ENCODE measurements around the gene TGFB1I1. TPM values are rescaled to one million over a fixed set of nuclear protein-coding genes. Genes with fewer than 3 reads are reported as not detected.

Gene TGFB1I1
- total and polyA plus RNA-seq, 2 of the 13 experiments (the other 11 are each of a cell fraction or from before 2014, with no cell fraction given): 0.80 to 2.9 TPM

DNA sequence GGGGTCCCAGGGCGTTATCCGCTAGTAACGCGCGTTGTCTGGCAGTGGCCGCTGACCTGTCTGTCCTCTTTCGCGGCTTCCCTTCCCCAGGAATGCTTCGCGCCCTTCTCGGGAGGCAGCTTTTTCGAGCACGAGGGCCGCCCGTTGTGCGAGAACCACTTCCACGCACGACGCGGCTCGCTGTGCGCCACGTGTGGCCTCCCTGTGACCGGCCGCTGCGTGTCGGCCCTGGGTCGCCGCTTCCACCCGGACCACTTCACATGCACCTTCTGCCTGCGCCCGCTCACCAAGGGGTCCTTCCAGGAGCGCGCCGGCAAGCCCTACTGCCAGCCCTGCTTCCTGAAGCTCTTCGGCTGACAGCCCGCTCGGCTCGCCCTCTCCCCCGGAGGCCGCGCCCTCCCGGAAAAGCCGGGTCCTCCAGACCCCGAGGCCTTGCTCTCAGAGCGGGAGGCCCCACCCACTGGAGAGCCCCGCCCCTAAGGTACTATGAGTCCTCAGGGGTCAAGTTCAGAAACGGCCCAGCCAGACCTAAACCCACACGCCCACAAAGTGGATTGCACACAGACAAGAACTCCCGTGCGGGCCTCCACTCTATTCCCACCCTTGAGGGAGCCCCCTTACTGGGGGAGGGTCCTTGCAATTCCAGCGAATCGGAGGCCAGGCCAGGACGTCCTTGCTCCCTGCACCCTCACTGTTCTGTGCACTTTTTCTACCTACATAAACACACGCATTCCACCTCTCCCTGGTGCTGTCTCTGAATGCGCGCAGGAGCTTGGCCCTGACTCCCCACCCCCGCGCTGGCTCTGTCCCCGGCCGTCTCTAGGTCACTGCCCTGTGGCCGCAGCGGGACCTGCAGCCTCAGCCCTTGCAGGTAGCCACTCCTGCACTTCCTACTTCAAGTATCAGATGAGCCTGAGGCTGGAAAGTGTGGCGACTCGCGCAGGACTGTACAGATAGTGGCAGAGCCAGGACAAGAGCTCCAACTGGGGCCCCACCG lies 5.6 kb downstream of the TGFB1I1 start (continued):
- TF ChIP-seq ZNF75D (CRISPR knock-in tag; IDR thresholded peaks at IDR 0.05; ENCODE audit: borderline replicate concordance) (no peak), PITX1 (CRISPR knock-in tag; IDR thresholded peaks at IDR 0.05) (peak; percentile 62), RARG (CRISPR knock-in tag; IDR thresholded peaks at IDR 0.05; ENCODE audit: low read depth) (0 out of 2 replicates have a peak, but pooled peaks have one; percentile 56), ZNF10 (CRISPR knock-in tag; IDR thresholded peaks at IDR 0.05; ENCODE audit: borderline replicate concordance, low read depth) (no peak), ZNF292 (CRISPR knock-in tag; IDR thresholded peaks at IDR 0.05; ENCODE audit: borderline replicate concordance, low read depth) (peak; percentile 91; the same call in 1 of the 2 replicates), ZNF850 (CRISPR knock-in tag; conservative IDR thresholded peaks at IDR 0.05) (no peak), ZNF878 (CRISPR knock-in tag; IDR thresholded peaks at IDR 0.05) (no peak), ZNF781 (CRISPR knock-in tag; IDR thresholded peaks at IDR 0.05; ENCODE audit: borderline replicate concordance, not compliant biosample characterization) (peak; percentile 40), ZNF264 (CRISPR knock-in tag; IDR thresholded peaks at IDR 0.05) (peak; percentile 27; the same call in 1 of the 2 replicates), THYN1 (CRISPR knock-in tag; IDR thresholded peaks at IDR 0.05; ENCODE audit: borderline replicate concordance, low read depth) (no peak), ZNF317 (CRISPR knock-in tag; IDR thresholded peaks at IDR 0.05) (peak; percentile 66; the same call in 1 of the 2 replicates), CSRNP2 (CRISPR knock-in tag; conservative IDR thresholded peaks at IDR 0.05; ENCODE audit: low read depth) (no peak), MAFF (IDR thresholded peaks at IDR 0.05; ENCODE audit: low read depth, low read length) (no peak), POGK (CRISPR knock-in tag; conservative IDR thresholded peaks at IDR 0.05) (no peak; the same call in 1 of the 2 replicates), ATF7 (IDR thresholded peaks at IDR 0.05) (no peak), ATF7 (CRISPR knock-in tag; IDR thresholded peaks at IDR 0.05) (no peak)
- TF ChIP-seq, protein P1, sequence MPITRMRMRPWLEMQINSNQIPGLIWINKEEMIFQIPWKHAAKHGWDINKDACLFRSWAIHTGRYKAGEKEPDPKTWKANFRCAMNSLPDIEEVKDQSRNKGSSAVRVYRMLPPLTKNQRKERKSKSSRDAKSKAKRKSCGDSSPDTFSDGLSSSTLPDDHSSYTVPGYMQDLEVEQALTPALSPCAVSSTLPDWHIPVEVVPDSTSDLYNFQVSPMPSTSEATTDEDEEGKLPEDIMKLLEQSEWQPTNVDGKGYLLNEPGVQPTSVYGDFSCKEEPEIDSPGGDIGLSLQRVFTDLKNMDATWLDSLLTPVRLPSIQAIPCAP (CRISPR knock-in tag; IDR thresholded peaks at IDR 0.05; ENCODE audit: low read depth): peak; percentile 24; the same call in 1 of the 2 replicates
- TF ChIP-seq, protein P2, sequence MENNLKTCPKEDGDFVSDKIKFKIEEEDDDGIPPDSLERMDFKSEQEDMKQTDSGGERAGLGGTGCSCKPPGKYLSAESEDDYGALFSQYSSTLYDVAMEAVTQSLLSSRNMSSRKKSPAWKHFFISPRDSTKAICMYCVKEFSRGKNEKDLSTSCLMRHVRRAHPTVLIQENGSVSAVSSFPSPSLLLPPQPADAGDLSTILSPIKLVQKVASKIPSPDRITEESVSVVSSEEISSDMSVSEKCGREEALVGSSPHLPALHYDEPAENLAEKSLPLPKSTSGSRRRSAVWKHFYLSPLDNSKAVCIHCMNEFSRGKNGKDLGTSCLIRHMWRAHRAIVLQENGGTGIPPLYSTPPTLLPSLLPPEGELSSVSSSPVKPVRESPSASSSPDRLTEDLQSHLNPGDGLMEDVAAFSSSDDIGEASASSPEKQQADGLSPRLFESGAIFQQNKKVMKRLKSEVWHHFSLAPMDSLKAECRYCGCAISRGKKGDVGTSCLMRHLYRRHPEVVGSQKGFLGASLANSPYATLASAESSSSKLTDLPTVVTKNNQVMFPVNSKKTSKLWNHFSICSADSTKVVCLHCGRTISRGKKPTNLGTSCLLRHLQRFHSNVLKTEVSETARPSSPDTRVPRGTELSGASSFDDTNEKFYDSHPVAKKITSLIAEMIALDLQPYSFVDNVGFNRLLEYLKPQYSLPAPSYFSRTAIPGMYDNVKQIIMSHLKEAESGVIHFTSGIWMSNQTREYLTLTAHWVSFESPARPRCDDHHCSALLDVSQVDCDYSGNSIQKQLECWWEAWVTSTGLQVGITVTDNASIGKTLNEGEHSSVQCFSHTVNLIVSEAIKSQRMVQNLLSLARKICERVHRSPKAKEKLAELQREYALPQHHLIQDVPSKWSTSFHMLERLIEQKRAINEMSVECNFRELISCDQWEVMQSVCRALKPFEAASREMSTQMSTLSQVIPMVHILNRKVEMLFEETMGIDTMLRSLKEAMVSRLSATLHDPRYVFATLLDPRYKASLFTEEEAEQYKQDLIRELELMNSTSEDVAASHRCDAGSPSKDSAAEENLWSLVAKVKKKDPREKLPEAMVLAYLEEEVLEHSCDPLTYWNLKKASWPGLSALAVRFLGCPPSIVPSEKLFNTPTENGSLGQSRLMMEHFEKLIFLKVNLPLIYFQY (CRISPR knock-in tag; IDR thresholded peaks at IDR 0.05; ENCODE audit: borderline replicate concordance): no peak
